HCT116 (cell line): ENCODE data around the gene DDX19B. TPM values are rescaled to one million over a fixed set of nuclear protein-coding genes. Genes with fewer than 3 reads are reported as not detected.

ENCODE experiments used
- ATF3 ChIP-seq: IDR thresholded peaks from 2 replicates; pipeline ENCODE4 v1.6.1; 2012
- ZBTB33 ChIP-seq: IDR thresholded peaks from 2 replicates; pipeline ENCODE4 v1.6.1; 2011; ENCODE audit warnings: mild to moderate bottlenecking, low read length, moderate library complexity; ENCODE audit not compliant: insufficient replicate concordance; ENCODE audit errors: extremely low read depth
- total RNA-seq: library from RNA; stranded (reverse); gene quantifications from one replicate; pipeline ENCODE4 v1.2.1, GENCODE V29; 2021; ENCODE audit not compliant: unreplicated experiment

The DDX19B gene
- total RNA-seq, 1 experiment from 2014 or later = 36.6 TPM

- no peak for TF ChIP-seq ZBTB33
- TF ChIP-seq ATF3 = no peak
Measured at GRCh38 chr16:70383421-70383960, 84.5 kb downstream of the DDX19B start (continued).

Other genes starting within 250 kb of the DDX19B start
- gene PDPR, start 184.9 kb upstream of the DDX19B start, total RNA-seq = 28.5 TPM
- 0.59 TPM for gene CLEC18C, start 125.4 kb upstream of the DDX19B start, total RNA-seq
- gene EXOSC6, start 47.2 kb upstream of the DDX19B start, total RNA-seq = 22.9 TPM
- gene AARS1, start 9.7 kb upstream of the DDX19B start, total RNA-seq = 215 TPM
- gene DDX19A, start 47.7 kb downstream of the DDX19B start, total RNA-seq = 43.4 TPM
- 9.5 TPM for gene ST3GAL2, start 139.9 kb downstream of the DDX19B start, total RNA-seq
- gene FCSK, start 155.4 kb downstream of the DDX19B start, total RNA-seq = 17.1 TPM
- 54.2 TPM for gene COG4, start 224.4 kb downstream of the DDX19B start, total RNA-seq
- gene SF3B3, start 224.6 kb downstream of the DDX19B start, total RNA-seq = 403 TPM